D721Med (cell line): ENCODE data around the gene PRICKLE2.

Experiments used
- DNase-seq: peaks from one replicate; pipeline ENCODE4 v3.0.0; 2011; ENCODE audit warnings: low spot score; ENCODE audit not compliant: insufficient read length
- FAIRE-seq: peaks from 2 replicates; lab custom pipeline; 2011; peaks lifted over from hg19 to GRCh38; lab: Jason Lieb, UNC
- TF ChIP-seq, protein P1 (sequence below): IDR thresholded peaks from 2 replicates; pipeline ENCODE4 v1.5.1; 2012; ENCODE audit warnings: mild to moderate bottlenecking, control low read depth; ENCODE audit not compliant: insufficient read depth; ENCODE audit errors: missing control alignments

Gene PRICKLE2

DNA sequence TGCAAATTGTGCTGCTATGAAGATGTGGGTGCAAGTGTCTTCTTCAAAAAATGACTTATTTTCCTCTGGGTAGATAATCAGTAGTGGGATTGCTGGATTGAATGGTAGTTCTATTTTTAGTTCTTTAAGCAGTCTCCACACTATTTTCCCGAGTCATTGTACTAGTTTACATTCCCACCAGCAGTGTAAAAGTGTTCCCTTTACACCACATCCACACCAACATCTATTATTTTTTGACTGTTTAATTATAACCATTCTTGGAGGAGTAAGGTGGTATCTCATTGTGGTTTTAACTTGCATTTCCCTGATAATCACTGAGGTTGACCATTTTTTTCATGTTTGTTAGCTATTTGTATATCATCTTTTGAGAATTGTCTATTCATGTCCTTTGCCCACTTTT lies 182.3 kb downstream of the PRICKLE2 start:
- FAIRE-seq (no peak), DNase-seq (no peak)
- TF ChIP-seq, protein P1, sequence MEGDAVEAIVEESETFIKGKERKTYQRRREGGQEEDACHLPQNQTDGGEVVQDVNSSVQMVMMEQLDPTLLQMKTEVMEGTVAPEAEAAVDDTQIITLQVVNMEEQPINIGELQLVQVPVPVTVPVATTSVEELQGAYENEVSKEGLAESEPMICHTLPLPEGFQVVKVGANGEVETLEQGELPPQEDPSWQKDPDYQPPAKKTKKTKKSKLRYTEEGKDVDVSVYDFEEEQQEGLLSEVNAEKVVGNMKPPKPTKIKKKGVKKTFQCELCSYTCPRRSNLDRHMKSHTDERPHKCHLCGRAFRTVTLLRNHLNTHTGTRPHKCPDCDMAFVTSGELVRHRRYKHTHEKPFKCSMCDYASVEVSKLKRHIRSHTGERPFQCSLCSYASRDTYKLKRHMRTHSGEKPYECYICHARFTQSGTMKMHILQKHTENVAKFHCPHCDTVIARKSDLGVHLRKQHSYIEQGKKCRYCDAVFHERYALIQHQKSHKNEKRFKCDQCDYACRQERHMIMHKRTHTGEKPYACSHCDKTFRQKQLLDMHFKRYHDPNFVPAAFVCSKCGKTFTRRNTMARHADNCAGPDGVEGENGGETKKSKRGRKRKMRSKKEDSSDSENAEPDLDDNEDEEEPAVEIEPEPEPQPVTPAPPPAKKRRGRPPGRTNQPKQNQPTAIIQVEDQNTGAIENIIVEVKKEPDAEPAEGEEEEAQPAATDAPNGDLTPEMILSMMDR: no peak
